ENCODE data around the gene RGS18.

GRCh38 chr1:192160196-192160595 lies 1.9 kb downstream of the RGS18 start:
- no peak for TF ChIP-seq CC2D1A (CRISPR knock-in tag; IDR thresholded peaks at IDR 0.05)
- TF ChIP-seq HNRNPK (IDR thresholded peaks at IDR 0.05; ENCODE audit: low read depth, low read length, poor library complexity, severe bottlenecking) = no peak
- TF ChIP-seq, protein P1, sequence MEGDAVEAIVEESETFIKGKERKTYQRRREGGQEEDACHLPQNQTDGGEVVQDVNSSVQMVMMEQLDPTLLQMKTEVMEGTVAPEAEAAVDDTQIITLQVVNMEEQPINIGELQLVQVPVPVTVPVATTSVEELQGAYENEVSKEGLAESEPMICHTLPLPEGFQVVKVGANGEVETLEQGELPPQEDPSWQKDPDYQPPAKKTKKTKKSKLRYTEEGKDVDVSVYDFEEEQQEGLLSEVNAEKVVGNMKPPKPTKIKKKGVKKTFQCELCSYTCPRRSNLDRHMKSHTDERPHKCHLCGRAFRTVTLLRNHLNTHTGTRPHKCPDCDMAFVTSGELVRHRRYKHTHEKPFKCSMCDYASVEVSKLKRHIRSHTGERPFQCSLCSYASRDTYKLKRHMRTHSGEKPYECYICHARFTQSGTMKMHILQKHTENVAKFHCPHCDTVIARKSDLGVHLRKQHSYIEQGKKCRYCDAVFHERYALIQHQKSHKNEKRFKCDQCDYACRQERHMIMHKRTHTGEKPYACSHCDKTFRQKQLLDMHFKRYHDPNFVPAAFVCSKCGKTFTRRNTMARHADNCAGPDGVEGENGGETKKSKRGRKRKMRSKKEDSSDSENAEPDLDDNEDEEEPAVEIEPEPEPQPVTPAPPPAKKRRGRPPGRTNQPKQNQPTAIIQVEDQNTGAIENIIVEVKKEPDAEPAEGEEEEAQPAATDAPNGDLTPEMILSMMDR (CRISPR knock-in tag; IDR thresholded peaks at IDR 0.05) = no peak
- no peak for TF ChIP-seq CBX2 (IDR thresholded peaks at IDR 0.05; ENCODE audit: low read depth, low read length)
- no peak for TF ChIP-seq CBX2 (CRISPR knock-in tag; IDR thresholded peaks at IDR 0.05; ENCODE audit: low read depth)
- TF ChIP-seq, protein P2, sequence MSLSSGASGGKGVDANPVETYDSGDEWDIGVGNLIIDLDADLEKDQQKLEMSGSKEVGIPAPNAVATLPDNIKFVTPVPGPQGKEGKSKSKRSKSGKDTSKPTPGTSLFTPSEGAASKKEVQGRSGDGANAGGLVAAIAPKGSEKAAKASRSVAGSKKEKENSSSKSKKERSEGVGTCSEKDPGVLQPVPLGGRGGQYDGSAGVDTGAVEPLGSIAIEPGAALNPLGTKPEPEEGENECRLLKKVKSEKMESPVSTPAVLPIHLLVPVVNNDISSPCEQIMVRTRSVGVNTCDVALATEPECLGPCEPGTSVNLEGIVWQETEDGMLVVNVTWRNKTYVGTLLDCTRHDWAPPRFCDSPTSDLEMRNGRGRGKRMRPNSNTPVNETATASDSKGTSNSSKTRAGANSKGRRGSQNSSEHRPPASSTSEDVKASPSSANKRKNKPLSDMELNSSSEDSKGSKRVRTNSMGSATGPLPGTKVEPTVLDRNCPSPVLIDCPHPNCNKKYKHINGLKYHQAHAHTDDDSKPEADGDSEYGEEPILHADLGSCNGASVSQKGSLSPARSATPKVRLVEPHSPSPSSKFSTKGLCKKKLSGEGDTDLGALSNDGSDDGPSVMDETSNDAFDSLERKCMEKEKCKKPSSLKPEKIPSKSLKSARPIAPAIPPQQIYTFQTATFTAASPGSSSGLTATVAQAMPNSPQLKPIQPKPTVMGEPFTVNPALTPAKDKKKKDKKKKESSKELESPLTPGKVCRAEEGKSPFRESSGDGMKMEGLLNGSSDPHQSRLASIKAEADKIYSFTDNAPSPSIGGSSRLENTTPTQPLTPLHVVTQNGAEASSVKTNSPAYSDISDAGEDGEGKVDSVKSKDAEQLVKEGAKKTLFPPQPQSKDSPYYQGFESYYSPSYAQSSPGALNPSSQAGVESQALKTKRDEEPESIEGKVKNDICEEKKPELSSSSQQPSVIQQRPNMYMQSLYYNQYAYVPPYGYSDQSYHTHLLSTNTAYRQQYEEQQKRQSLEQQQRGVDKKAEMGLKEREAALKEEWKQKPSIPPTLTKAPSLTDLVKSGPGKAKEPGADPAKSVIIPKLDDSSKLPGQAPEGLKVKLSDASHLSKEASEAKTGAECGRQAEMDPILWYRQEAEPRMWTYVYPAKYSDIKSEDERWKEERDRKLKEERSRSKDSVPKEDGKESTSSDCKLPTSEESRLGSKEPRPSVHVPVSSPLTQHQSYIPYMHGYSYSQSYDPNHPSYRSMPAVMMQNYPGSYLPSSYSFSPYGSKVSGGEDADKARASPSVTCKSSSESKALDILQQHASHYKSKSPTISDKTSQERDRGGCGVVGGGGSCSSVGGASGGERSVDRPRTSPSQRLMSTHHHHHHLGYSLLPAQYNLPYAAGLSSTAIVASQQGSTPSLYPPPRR (CRISPR knock-in tag; IDR thresholded peaks at IDR 0.05; ENCODE audit: borderline replicate concordance) = no peak
- TF ChIP-seq ATF3 (CRISPR knock-in tag; IDR thresholded peaks at IDR 0.05) = no peak
- TF ChIP-seq POLR2G (IDR thresholded peaks at IDR 0.05; ENCODE audit: low read depth, low read length) = no peak
- no peak for TF ChIP-seq MZF1 (CRISPR knock-in tag; IDR thresholded peaks at IDR 0.05; ENCODE audit: borderline replicate concordance)
- no peak for TF ChIP-seq ZFP37 (CRISPR knock-in tag; IDR thresholded peaks at IDR 0.05; ENCODE audit: borderline replicate concordance)
